Measurements from ENCODE around the gene GADD45G.

- TF ChIP-seq ZNF274 (IDR thresholded peaks at IDR 0.05; ENCODE audit: low read depth, low read length) = no peak
- no peak for TF ChIP-seq SUZ12 (IDR thresholded peaks at IDR 0.05; ENCODE audit: extremely low read depth, insufficient read depth, insufficient read length)
- TF ChIP-seq YY1 (IDR thresholded peaks at IDR 0.05; ENCODE audit: insufficient read depth, insufficient read length) = no peak
Observed at GRCh38 chr9:89562186-89562814, 42.5 kb upstream of the GADD45G start.
